ENCODE measurements around the gene CDYL. TPM values are rescaled to one million over a fixed set of nuclear protein-coding genes. Genes with fewer than 3 reads are reported as not detected.

CDYL gene
- total RNA-seq, 2 donors from 2014 or later, result 55.1 to 58.2 TPM

DNA sequence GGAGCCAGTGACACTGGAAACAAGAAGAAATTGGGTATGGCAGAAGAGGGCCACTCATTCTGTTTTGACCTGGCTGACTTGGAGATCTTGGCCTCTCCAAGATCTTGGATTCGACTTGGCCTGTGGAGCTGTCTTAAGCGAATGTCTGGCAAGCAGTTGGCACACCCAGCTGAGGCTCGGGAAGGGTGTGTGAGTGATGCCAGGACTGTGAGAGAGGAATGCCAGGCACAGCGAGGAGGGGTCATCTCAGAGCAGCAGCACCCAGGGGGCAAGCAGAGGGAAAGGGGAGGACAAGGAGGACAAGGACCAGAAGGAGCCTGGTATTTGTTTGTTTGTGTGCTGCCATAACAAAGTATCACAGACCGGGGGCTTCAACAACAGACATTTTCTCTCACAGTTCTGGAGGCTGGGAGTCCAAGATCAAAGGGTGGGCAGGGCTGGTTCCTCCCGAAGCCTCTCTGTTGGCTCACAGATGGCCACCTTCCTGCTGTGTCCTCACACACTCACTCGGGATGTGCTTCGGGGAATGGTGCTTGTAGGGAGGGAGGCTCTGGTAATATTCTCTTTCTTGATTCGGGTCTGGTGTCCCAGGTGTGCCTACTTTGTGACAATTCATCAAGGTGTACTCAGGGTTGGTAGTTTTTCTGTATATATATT lies 194.7 kb downstream of the CDYL start:
- Mint-ChIP-seq H3K27me3 (ENCODE audit: insufficient read depth) (no peaks in the 10 kb centered on the region), H3K27ac (no peak overlapping the region), H3K4me3 (no peak overlapping the region), H3K9me3 (no peaks in the 10 kb centered on the region), H3K36me3 (ENCODE audit: low read depth) (no peaks in the 10 kb centered on the region), H3K4me1 (peaks cover 5% of the 10 kb centered on the region)
- no peak for TF ChIP-seq CTCF (conservative IDR thresholded peaks at IDR 0.05)
- Histone ChIP-seq H3K4me3 (ENCODE audit: low read length) (no peak overlapping the region), H3K9ac (ENCODE audit: extremely low read depth, low read length, poor library complexity, severe bottlenecking) (no peak overlapping the region), H3K27me3 (ENCODE audit: control insufficient read depth, insufficient read depth, low read length, poor library complexity, severe bottlenecking) (no peaks in the 10 kb centered on the region), H3K9me3 (ENCODE audit: control insufficient read depth, low read length) (no peaks in the 10 kb centered on the region), H3K27ac (ENCODE audit: low read depth, low read length) (no peak overlapping the region), H3K4me1 (ENCODE audit: control insufficient read depth, insufficient read depth, low read length) (peaks cover 7% of the 10 kb centered on the region), H3K36me3 (ENCODE audit: control insufficient read depth, insufficient read depth, low read length) (no peaks in the 10 kb centered on the region)
- DNase-seq, result no peak
- WGBS, 2 experiments (ENCODE audit: insufficient coverage in 1 of 2, insufficient read length in 1 of 2), result 50 to 78% methylated on average over 2 to 9 of the region's 9 CpGs

GRCh38 chr6:4971851-4972250 lies 195.6 kb downstream of the CDYL start:
- 88 to 90% methylated on average over 7 of the region's 7 CpGs for WGBS, 2 experiments (ENCODE audit: insufficient coverage in 1 of 2, insufficient read length in 1 of 2)
- H3K27ac Mint-ChIP-seq, result no peak overlapping the region
- H3K36me3 Mint-ChIP-seq (ENCODE audit: low read depth), result no peaks in the 10 kb centered on the region
- no peak overlapping the region for H3K27ac ChIP-seq (ENCODE audit: low read depth, low read length)
- H3K4me1 Mint-ChIP-seq, result peaks cover 5% of the 10 kb centered on the region
- H3K4me1 ChIP-seq (ENCODE audit: control insufficient read depth, insufficient read depth, low read length), result peaks cover 7% of the 10 kb centered on the region
- H3K27me3 ChIP-seq (ENCODE audit: control insufficient read depth, insufficient read depth, low read length, poor library complexity, severe bottlenecking), result no peaks in the 10 kb centered on the region
- no peak overlapping the region for H3K4me3 ChIP-seq (ENCODE audit: low read length)
- H3K36me3 ChIP-seq (ENCODE audit: control insufficient read depth, insufficient read depth, low read length), result no peaks in the 10 kb centered on the region
- H3K9me3 Mint-ChIP-seq, result peaks cover 6% of the 10 kb centered on the region
- no peak overlapping the region for H3K4me3 Mint-ChIP-seq
- no peak for DNase-seq
- no peaks in the 10 kb centered on the region for H3K27me3 Mint-ChIP-seq (ENCODE audit: insufficient read depth)
- no peaks in the 10 kb centered on the region for H3K9me3 ChIP-seq (ENCODE audit: control insufficient read depth, low read length)
- TF ChIP-seq CTCF (conservative IDR thresholded peaks at IDR 0.05), result no peak
- no peak overlapping the region for H3K9ac ChIP-seq (ENCODE audit: extremely low read depth, low read length, poor library complexity, severe bottlenecking)

GRCh38 chr6:4972438-4972837 lies 196.2 kb downstream of the CDYL start:
- Histone ChIP-seq H3K4me1 (ENCODE audit: control insufficient read depth, insufficient read depth, low read length) (peaks cover 7% of the 10 kb centered on the region), H3K36me3 (ENCODE audit: control insufficient read depth, insufficient read depth, low read length) (no peaks in the 10 kb centered on the region), H3K9me3 (ENCODE audit: control insufficient read depth, low read length) (no peaks in the 10 kb centered on the region), H3K4me3 (ENCODE audit: low read length) (no peak overlapping the region), H3K27ac (ENCODE audit: low read depth, low read length) (no peak overlapping the region), H3K9ac (ENCODE audit: extremely low read depth, low read length, poor library complexity, severe bottlenecking) (no peak overlapping the region), H3K27me3 (ENCODE audit: control insufficient read depth, insufficient read depth, low read length, poor library complexity, severe bottlenecking) (no peaks in the 10 kb centered on the region)
- 94 to 95% methylated on average over 7 to 10 of the region's 10 CpGs for WGBS, 2 experiments (ENCODE audit: insufficient coverage in 1 of 2, insufficient read length in 1 of 2)
- Mint-ChIP-seq H3K36me3 (ENCODE audit: low read depth) (no peaks in the 10 kb centered on the region), H3K9me3 (peaks cover 8% of the 10 kb centered on the region), H3K27me3 (ENCODE audit: insufficient read depth) (no peaks in the 10 kb centered on the region), H3K4me1 (peaks cover 5% of the 10 kb centered on the region), H3K27ac (no peak overlapping the region), H3K4me3 (no peak overlapping the region)
- TF ChIP-seq CTCF (conservative IDR thresholded peaks at IDR 0.05), result no peak
- no peak for DNase-seq

Measured in endodermal cell (in vitro differentiated cells).